Ascending aorta (tissue), 2 donors: Measurements from ENCODE around the gene MMP27. TPM values are rescaled to one million over a fixed set of nuclear protein-coding genes. Genes with fewer than 3 reads are reported as not detected.

Experiments
- DNase-seq, 2 donors: peaks; one replicate each; pipeline ENCODE4 v3.0.0-alpha.2; 2019; ENCODE audit warnings: low spot score in 2 of 2
- H3K27ac ChIP-seq, 2 donors: fragments of 200-600 bp; sonication (generic); one replicate each; pipeline ENCODE4 v1.5.1; 2016 to 2017; ENCODE audit warnings: mild to moderate bottlenecking in 1 of 2
- H3K27me3 ChIP-seq: fragments of 200-600 bp; sonication (generic); one replicate; pipeline ENCODE4 v1.5.1; 2017
- H3K36me3 ChIP-seq, 2 donors: fragments of 200-600 bp; sonication (generic); one replicate each; pipeline ENCODE4 v1.5.1; 2016
- H3K4me1 ChIP-seq, 2 donors: fragments of 200-600 bp; sonication (generic); one replicate each; pipeline ENCODE4 v1.5.1; 2016 to 2017; ENCODE audit warnings: mild to moderate bottlenecking in 1 of 2
- H3K4me3 ChIP-seq, 2 donors: fragments of 200-600 bp; sonication (generic); one replicate each; pipeline ENCODE4 v1.5.1; 2016 to 2017; ENCODE audit warnings: mild to moderate bottlenecking in 1 of 2
- H3K9me3 ChIP-seq, 2 donors: fragments of 200-600 bp; sonication (generic); one replicate each; pipeline ENCODE4 v1.5.1; 2016
- CTCF ChIP-seq, 3 experiments: fragments of 200-600 bp in 2 of 3; fragments of 450-650 bp in 1 of 3; sonication (generic) in 2 of 3; IDR thresholded peaks; one replicate each; pipeline ENCODE4 v1.5.1; 2016 to 2019; ENCODE audit warnings: antibody characterized with exemption in 3 of 3, mild to moderate bottlenecking in 1 of 3, moderate library complexity in 1 of 3
- intact Hi-C: fragments of 100-400 bp; cut with DNase I; formaldehyde crosslinking; loops from one replicate; pipeline ENCODE4 v1.15.1; 2023
- total RNA-seq: library from RNA; depleted of rRNA; stranded (reverse); fragments of >200 nt; gene quantifications from one replicate; pipeline ENCODE4 v1.1.0, GENCODE V29; 2016

MMP27 gene
- total RNA-seq, 1 donor from 2014 or later: not detected

GRCh38 chr11:102685754-102686153, 19.8 kb downstream of the MMP27 start:
- no peaks in the 10 kb centered on the region for H3K36me3 ChIP-seq
- intact Hi-C loops: no loop called here
- H3K27ac ChIP-seq: no peak overlapping the region
- no peaks in the 10 kb centered on the region for H3K4me1 ChIP-seq
- no peak for DNase-seq
- H3K27me3 ChIP-seq: no peaks in the 10 kb centered on the region
- H3K4me3 ChIP-seq: no peak overlapping the region
- TF ChIP-seq CTCF (IDR thresholded peaks at IDR 0.05): no peak
- no peaks in the 10 kb centered on the region for H3K9me3 ChIP-seq

- Histone ChIP-seq H3K9me3 (no peaks in the 10 kb centered on the region), H3K36me3 (no peaks in the 10 kb centered on the region), H3K4me3 (no peak overlapping the region), H3K27me3 (no peaks in the 10 kb centered on the region), H3K27ac (no peak overlapping the region), H3K4me1 (no peaks in the 10 kb centered on the region)
- no peak for TF ChIP-seq CTCF (IDR thresholded peaks at IDR 0.05)
- intact Hi-C loops: no loop called here
- no peak for DNase-seq
Measured at GRCh38 chr11:102685338-102685737, 20.2 kb downstream of the MMP27 start.

- H3K36me3 ChIP-seq: no peaks in the 10 kb centered on the region
- no peak overlapping the region for H3K27ac ChIP-seq
- TF ChIP-seq CTCF (IDR thresholded peaks at IDR 0.05): no peak
- H3K27me3 ChIP-seq: no peaks in the 10 kb centered on the region
- no peaks in the 10 kb centered on the region for H3K9me3 ChIP-seq
- H3K4me3 ChIP-seq: no peak overlapping the region
- intact Hi-C loops: no loop called here
- H3K4me1 ChIP-seq: no peaks in the 10 kb centered on the region
- DNase-seq: no peak
Measured at GRCh38 chr11:102683277-102683676, 22.3 kb downstream of the MMP27 start.

- Histone ChIP-seq H3K36me3 (no peaks in the 10 kb centered on the region), H3K4me1 (no peaks in the 10 kb centered on the region), H3K27me3 (no peaks in the 10 kb centered on the region), H3K27ac (no peak overlapping the region), H3K9me3 (no peaks in the 10 kb centered on the region), H3K4me3 (no peak overlapping the region)
- peak in 1 of 2 donors; percentile 65 for DNase-seq
- intact Hi-C loops: no loop called here
- TF ChIP-seq CTCF (IDR thresholded peaks at IDR 0.05): no peak
Measured at GRCh38 chr11:102680945-102681344, 24.6 kb downstream of the MMP27 start.

- Histone ChIP-seq H3K27ac (no peak overlapping the region), H3K36me3 (no peaks in the 10 kb centered on the region), H3K27me3 (no peaks in the 10 kb centered on the region), H3K4me3 (no peak overlapping the region), H3K4me1 (no peaks in the 10 kb centered on the region), H3K9me3 (no peaks in the 10 kb centered on the region)
- no peak for DNase-seq
- TF ChIP-seq CTCF (IDR thresholded peaks at IDR 0.05): no peak
- intact Hi-C loops: no loop called here
Measured at GRCh38 chr11:102678022-102678421, 27.5 kb downstream of the MMP27 start.

- H3K4me3 ChIP-seq: no peak overlapping the region
- intact Hi-C loops: no loop called here
- no peak for TF ChIP-seq CTCF (IDR thresholded peaks at IDR 0.05)
- H3K27ac ChIP-seq: no peak overlapping the region
- no peaks in the 10 kb centered on the region for H3K27me3 ChIP-seq
- DNase-seq: no peak
- no peaks in the 10 kb centered on the region for H3K9me3 ChIP-seq
- H3K4me1 ChIP-seq: no peaks in the 10 kb centered on the region
- H3K36me3 ChIP-seq: no peaks in the 10 kb centered on the region
Measured at GRCh38 chr11:102676084-102676483, 29.5 kb downstream of the MMP27 start.
